GM21423 (cell line): ENCODE results near the gene MCTP1.
"Not testable (repeated sequence)": the region's sequence is repeated elsewhere in the genome, so short reads cannot be mapped to it uniquely, and the experiment has no call there.

Experiments used
- ATAC-seq: cut with Tn5 transposase; IDR thresholded peaks from one replicate; pipeline ENCODE4 v1.9.1; 2021; ENCODE audit warnings: mild to moderate bottlenecking, moderate library complexity; ENCODE audit not compliant: unreplicated experiment

Gene MCTP1

GRCh38 chr5:94832685-94833084 is 452.2 kb downstream of the MCTP1 start:
- no peak for ATAC-seq

GRCh38 chr5:94830520-94830919 is 454.4 kb downstream of the MCTP1 start:
- ATAC-seq, result peak; percentile 53

- ATAC-seq, result not testable (repeated sequence)
These were observed 456.7 kb downstream of the MCTP1 start for GRCh38 chr5:94828222-94828621.

- no peak for ATAC-seq
These were observed 464.4 kb downstream of the MCTP1 start for GRCh38 chr5:94820488-94820887.

- no peak for ATAC-seq
These were observed 466.0 kb downstream of the MCTP1 start for GRCh38 chr5:94818904-94819303.

GRCh38 chr5:94815313-94816039 is 469.4 kb downstream of the MCTP1 start:
- no peak for ATAC-seq

- no peak for ATAC-seq
These were observed 472.7 kb downstream of the MCTP1 start for GRCh38 chr5:94812232-94812631.

GRCh38 chr5:94811331-94811730 is 473.6 kb downstream of the MCTP1 start:
- ATAC-seq, result no peak

GRCh38 chr5:94810877-94811276 is 474.0 kb downstream of the MCTP1 start:
- ATAC-seq, result no peak

- no peak for ATAC-seq
These were observed 474.6 kb downstream of the MCTP1 start for GRCh38 chr5:94810281-94810680.

- ATAC-seq, result no peak
These were observed 476.4 kb downstream of the MCTP1 start for GRCh38 chr5:94808497-94808896.

GRCh38 chr5:94807985-94808384 is 476.9 kb downstream of the MCTP1 start:
- ATAC-seq, result no peak

GRCh38 chr5:94802450-94802849 is 482.4 kb downstream of the MCTP1 start:
- no peak for ATAC-seq

GRCh38 chr5:94796586-94796985 is 488.3 kb downstream of the MCTP1 start:
- no peak for ATAC-seq

GRCh38 chr5:94793816-94794198 is 491.1 kb downstream of the MCTP1 start:
- peak; percentile 40 for ATAC-seq

GRCh38 chr5:94793113-94793815 is 491.6 kb downstream of the MCTP1 start:
- ATAC-seq, result peak; percentile 99

GRCh38 chr5:94791829-94792228 is 493.1 kb downstream of the MCTP1 start:
- ATAC-seq, result no peak

GRCh38 chr5:94788527-94788926 is 496.4 kb downstream of the MCTP1 start:
- ATAC-seq, result no peak

- ATAC-seq, result no peak
These were observed 500.1 kb downstream of the MCTP1 start for GRCh38 chr5:94784536-94785505.

- no peak for ATAC-seq
These were observed 502.5 kb downstream of the MCTP1 start for GRCh38 chr5:94782383-94782782.

GRCh38 chr5:94779684-94780083 is 505.2 kb downstream of the MCTP1 start:
- ATAC-seq, result no peak
